PC-3 (cell line): ENCODE data around the gene NFKBIA. TPM values are rescaled to one million over a fixed set of nuclear protein-coding genes. Genes with fewer than 3 reads are reported as not detected.

Experiments
- ATAC-seq: fragments of 200-7000 bp; cut with Tn5 transposase; 2 replicates; pipeline ENCODE4 v1.9.1; 2020; ENCODE audit warnings: mild to moderate bottlenecking, moderate library complexity
- BruUV-seq: library from RNA; stranded (reverse); fragments of 400-500 nt; replicated peaks from 2 replicates; lab custom pipeline; 2021; lab: Mats Ljungman, UMichigan
- CTCF ChIA-PET: fragments of 300-600 bp; sonication (Branson Sonifier 250); formaldehyde crosslinking; loops from one replicate; lab custom pipeline; 2022; ENCODE audit warnings: antibody characterized with exemption; lab: Charles Lee
- POLR2A ChIA-PET: fragments of 300-600 bp; sonication (Branson Sonifier 250); formaldehyde crosslinking; loops from one replicate; lab custom pipeline; 2022; ENCODE audit warnings: antibody characterized with exemption; ENCODE audit not compliant: unreplicated experiment; lab: Charles Lee
- DNase-seq: peaks from one replicate; pipeline ENCODE4 v3.0.0-alpha.2; 2015
- H2AFZ ChIP-seq: fragments of 300-600 bp; sonication (generic); 2 replicates; pipeline ENCODE4 v1.6.0; 2016; ENCODE audit warnings: antibody characterized with exemption, low read length
- H3F3A ChIP-seq: fragments of 300-600 bp; sonication (generic); one replicate; pipeline ENCODE4 v1.6.0; 2017; ENCODE audit warnings: antibody characterized with exemption, low read length, control low read depth, mild to moderate bottlenecking; ENCODE audit not compliant: unreplicated experiment
- H3K27ac ChIP-seq: fragments of 300-600 bp; sonication (generic); 2 replicates; pipeline ENCODE4 v1.5.1; 2016; ENCODE audit warnings: mild to moderate bottlenecking, low read length
- H3K27me3 ChIP-seq: fragments of 300-600 bp; sonication (generic); 2 replicates; pipeline ENCODE4 v1.6.1; 2016; ENCODE audit warnings: low read length, mixed read lengths
- H3K36me3 ChIP-seq: fragments of 300-600 bp; sonication (generic); 2 replicates; pipeline ENCODE4 v1.6.1; 2016; ENCODE audit warnings: low read depth, mixed run types, low read length, mixed read lengths
- H3K4me1 ChIP-seq: fragments of 300-600 bp; sonication (generic); 2 replicates; pipeline ENCODE4 v1.5.1; 2016; ENCODE audit warnings: low read length; ENCODE audit not compliant: insufficient read depth
- H3K4me2 ChIP-seq: fragments of 300-600 bp; sonication (generic); 2 replicates; pipeline ENCODE4 v1.6.0; 2016; ENCODE audit warnings: low read length
- H3K4me3 ChIP-seq: fragments of 300-600 bp; sonication (generic); 2 replicates; pipeline ENCODE4 v1.5.1; 2016; ENCODE audit warnings: mild to moderate bottlenecking, low read length, mixed read lengths
- H3K79me2 ChIP-seq: fragments of 300-600 bp; sonication (generic); 2 replicates; pipeline ENCODE4 v1.6.1; 2017; ENCODE audit warnings: low read length, mixed read lengths
- H3K9ac ChIP-seq: fragments of 300-600 bp; sonication (generic); 2 replicates; pipeline ENCODE4 v1.6.0; 2016; ENCODE audit warnings: mild to moderate bottlenecking, low read length
- H3K9me2 ChIP-seq: fragments of 300-600 bp; sonication (generic); replicated peaks from 2 replicates; pipeline ENCODE4 v1.6.1; 2016; ENCODE audit warnings: mixed run types, low read length, mixed read lengths
- H3K9me3 ChIP-seq: fragments of 300-600 bp; sonication (generic); 2 replicates; pipeline ENCODE4 v1.6.1; 2016; ENCODE audit warnings: low read length, mixed read lengths
- H4K20me1 ChIP-seq: fragments of 300-600 bp; sonication (generic); 2 replicates; pipeline ENCODE4 v1.6.1; 2016; ENCODE audit warnings: low read length, mixed read lengths
- EZH2phosphoT487 ChIP-seq: fragments of 300-600 bp; sonication (generic); IDR thresholded peaks from 2 replicates; pipeline ENCODE4 v1.6.1; 2018; ENCODE audit warnings: mild to moderate bottlenecking, antibody characterized with exemption, low read length, borderline replicate concordance
- intact Hi-C: fragments of 100-400 bp; cut with micrococcal nuclease; formaldehyde crosslinking; loops from 2 replicates; pipeline ENCODE4 v1.9.0; 2023
- total RNA-seq: library from RNA; depleted of rRNA; stranded (reverse); fragments of >200 nt; gene quantifications from 2 replicates; pipeline ENCODE4 v1.2.3, GENCODE V29; 2014; rRNA removed
- TF ChIP-seq, protein P1 (sequence below): fragments of 300-600 bp; sonication (generic); conservative IDR thresholded peaks from 2 replicates; pipeline ENCODE4 v1.5.1; 2017; ENCODE audit warnings: antibody characterized with exemption, low read depth, mild to moderate bottlenecking, low read length

The NFKBIA gene
- total RNA-seq, 1 experiment from 2014 or later, result 226 TPM

DNA sequence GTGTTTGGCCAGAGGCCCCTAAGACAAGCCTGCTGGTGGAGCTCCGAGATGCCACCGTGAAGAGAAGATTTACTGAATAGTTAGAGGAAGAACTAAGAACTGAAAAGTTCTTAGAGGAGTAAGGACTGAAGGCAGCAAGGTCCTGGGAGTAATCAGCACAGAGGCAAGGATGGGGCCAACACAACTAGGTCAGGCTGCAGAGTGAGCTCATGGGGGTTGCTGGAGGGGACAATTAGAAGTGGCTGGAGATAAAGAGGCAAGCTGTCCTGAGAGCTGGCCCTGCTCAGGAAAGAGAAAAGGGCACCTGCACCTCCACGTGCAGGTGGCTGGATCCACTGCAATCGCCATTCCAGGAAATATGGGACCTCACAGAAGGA lies 52.7 kb downstream of the NFKBIA start:
- intact Hi-C loops, result no loop called here
- H3K4me3 ChIP-seq, result no peak overlapping the region

More for the DNA sequence above, 52.7 kb downstream of the NFKBIA start:
- CTCF ChIA-PET, result no interaction called here
- no peak overlapping the region for H2AFZ ChIP-seq
- no peak for DNase-seq
- peaks cover 20% of the 10 kb centered on the region for H3K4me1 ChIP-seq
- H3K9me2 ChIP-seq, result no peaks in the 10 kb centered on the region
- no peaks in the 10 kb centered on the region for H3K9me3 ChIP-seq
- BruUV-seq, result no TSS peak
- H3F3A ChIP-seq, result no peaks in the 10 kb centered on the region
- ATAC-seq, result no peak
- TF ChIP-seq, protein P1, sequence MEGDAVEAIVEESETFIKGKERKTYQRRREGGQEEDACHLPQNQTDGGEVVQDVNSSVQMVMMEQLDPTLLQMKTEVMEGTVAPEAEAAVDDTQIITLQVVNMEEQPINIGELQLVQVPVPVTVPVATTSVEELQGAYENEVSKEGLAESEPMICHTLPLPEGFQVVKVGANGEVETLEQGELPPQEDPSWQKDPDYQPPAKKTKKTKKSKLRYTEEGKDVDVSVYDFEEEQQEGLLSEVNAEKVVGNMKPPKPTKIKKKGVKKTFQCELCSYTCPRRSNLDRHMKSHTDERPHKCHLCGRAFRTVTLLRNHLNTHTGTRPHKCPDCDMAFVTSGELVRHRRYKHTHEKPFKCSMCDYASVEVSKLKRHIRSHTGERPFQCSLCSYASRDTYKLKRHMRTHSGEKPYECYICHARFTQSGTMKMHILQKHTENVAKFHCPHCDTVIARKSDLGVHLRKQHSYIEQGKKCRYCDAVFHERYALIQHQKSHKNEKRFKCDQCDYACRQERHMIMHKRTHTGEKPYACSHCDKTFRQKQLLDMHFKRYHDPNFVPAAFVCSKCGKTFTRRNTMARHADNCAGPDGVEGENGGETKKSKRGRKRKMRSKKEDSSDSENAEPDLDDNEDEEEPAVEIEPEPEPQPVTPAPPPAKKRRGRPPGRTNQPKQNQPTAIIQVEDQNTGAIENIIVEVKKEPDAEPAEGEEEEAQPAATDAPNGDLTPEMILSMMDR, result no peak
- no peak for TF ChIP-seq EZH2phosphoT487
- H3K9ac ChIP-seq, result no peak overlapping the region
- H3K4me2 ChIP-seq, result no peak overlapping the region
- H3K27ac ChIP-seq, result no peak overlapping the region
- no peaks in the 10 kb centered on the region for H3K79me2 ChIP-seq
- H4K20me1 ChIP-seq, result no peaks in the 10 kb centered on the region
- no peaks in the 10 kb centered on the region for H3K27me3 ChIP-seq
- POLR2A ChIA-PET, result no interaction called here
- no peaks in the 10 kb centered on the region for H3K36me3 ChIP-seq

Other genes with a start within 250 kb of the NFKBIA start
- gene PSMA6, start 112.4 kb downstream of the NFKBIA start, total RNA-seq, result 307 and 308 TPM in 2 replicates
- 0.07 TPM in 1 of 2 replicates, not detected in the other for gene INSM2, start 129.4 kb upstream of the NFKBIA start, total RNA-seq